OCI-LY1 (cell line): ENCODE measurements around the gene EMC1.

Experiments
- H2AFZ ChIP-seq: fragments of 200-600 bp; sonication (generic), shearing (Covaris generic); 2 replicates; pipeline ENCODE4 v1.6.0; 2014; ENCODE audit warnings: antibody characterized with exemption, mild to moderate bottlenecking, low read length
- H3F3A ChIP-seq: fragments of 200-600 bp; sonication (generic), shearing (Covaris generic); 2 replicates; pipeline ENCODE4 v1.6.0; 2014; ENCODE audit warnings: mild to moderate bottlenecking, antibody characterized with exemption, low read length, moderate library complexity; ENCODE audit not compliant: insufficient read depth
- H3K27ac ChIP-seq: fragments of 200-600 bp; sonication (generic); 2 replicates; pipeline ENCODE4 v1.5.1; 2014; ENCODE audit warnings: low read length, mixed run types, mild to moderate bottlenecking, low read depth; ENCODE audit not compliant: poor library complexity, severe bottlenecking
- H3K27me3 ChIP-seq: fragments of 200-600 bp; sonication (generic); 2 replicates; pipeline ENCODE4 v1.6.0; 2014; ENCODE audit warnings: antibody characterized with exemption, mild to moderate bottlenecking, low read length, moderate library complexity; ENCODE audit not compliant: insufficient read depth
- H3K36me3 ChIP-seq: fragments of 200-600 bp; sonication (generic); 2 replicates; pipeline ENCODE4 v1.6.1; 2014; ENCODE audit warnings: mild to moderate bottlenecking, antibody characterized with exemption, low read length, moderate library complexity, mixed read lengths; ENCODE audit not compliant: insufficient read depth
- H3K4me1 ChIP-seq: fragments of 200-600 bp; sonication (generic); 2 replicates; pipeline ENCODE4 v1.5.1; 2014; ENCODE audit warnings: mild to moderate bottlenecking, low read length, moderate library complexity; ENCODE audit not compliant: insufficient read depth, severe bottlenecking
- H3K4me2 ChIP-seq: fragments of 200-600 bp; sonication (generic), shearing (Covaris generic); 2 replicates; pipeline ENCODE4 v1.6.1; 2014; ENCODE audit warnings: low read length
- H3K4me3 ChIP-seq: fragments of 200-600 bp; sonication (generic); 2 replicates; pipeline ENCODE4 v1.5.1; 2014; ENCODE audit warnings: low read length, low read depth, mild to moderate bottlenecking, mixed read lengths; ENCODE audit not compliant: poor library complexity, severe bottlenecking
- H3K79me2 ChIP-seq: fragments of 200-600 bp; shearing (Covaris generic); 2 replicates; pipeline ENCODE4 v1.6.1; 2016; ENCODE audit warnings: mixed run types, low read length, mixed read lengths; ENCODE audit not compliant: insufficient read depth
- H3K9ac ChIP-seq: fragments of 200-600 bp; sonication (generic), shearing (Covaris generic); 2 replicates; pipeline ENCODE4 v1.6.1; 2014; ENCODE audit warnings: mild to moderate bottlenecking, low read length, mixed read lengths
- H3K9me2 ChIP-seq: fragments of 200-600 bp; sonication (generic), shearing (Covaris generic); 2 replicates; pipeline ENCODE4 v1.6.1; 2014; ENCODE audit warnings: low read depth, mild to moderate bottlenecking, low read length, mixed read lengths
- H3K9me3 ChIP-seq: fragments of 200-600 bp; shearing (Covaris generic); 2 replicates; pipeline ENCODE4 v1.6.1; 2014; ENCODE audit warnings: low read length, mixed read lengths
- H4K20me1 ChIP-seq: fragments of 200-600 bp; sonication (generic), shearing (Covaris generic); 2 replicates; pipeline ENCODE4 v1.6.0; 2016; ENCODE audit warnings: mild to moderate bottlenecking, low read length; ENCODE audit not compliant: insufficient read depth
- CTCF ChIP-seq: fragments of 200-600 bp; sonication (generic), shearing (Covaris generic); IDR thresholded peaks from 2 replicates; pipeline ENCODE4 v1.5.1; 2017; ENCODE audit warnings: mild to moderate bottlenecking, antibody characterized with exemption, low read length, moderate library complexity, mixed read lengths
- EZH2 ChIP-seq: fragments of 200-600 bp; sonication (generic), shearing (Covaris generic); IDR thresholded peaks from 2 replicates; pipeline ENCODE4 v1.8.0; 2017; ENCODE audit warnings: borderline replicate concordance, mixed run types, mild to moderate bottlenecking, antibody characterized with exemption, low read length, moderate library complexity, mixed read lengths

Gene EMC1

GRCh38 chr1:19190468-19190867 lies 60.9 kb downstream of the EMC1 start:
- H3K27me3 ChIP-seq: no peaks in the 10 kb centered on the region
- H3K9me3 ChIP-seq: no peaks in the 10 kb centered on the region
- no peak overlapping the region for H3K4me2 ChIP-seq
- no peaks in the 10 kb centered on the region for H3F3A ChIP-seq
- H3K27ac ChIP-seq: no peak overlapping the region
- H2AFZ ChIP-seq: no peak overlapping the region
- H3K9me2 ChIP-seq: no peaks in the 10 kb centered on the region
- H4K20me1 ChIP-seq: no peaks in the 10 kb centered on the region
- peaks cover 84% of the 10 kb centered on the region for H3K36me3 ChIP-seq
- no peak for TF ChIP-seq CTCF
- no peak for TF ChIP-seq EZH2
- no peaks in the 10 kb centered on the region for H3K79me2 ChIP-seq
- no peak overlapping the region for H3K4me3 ChIP-seq
- no peak overlapping the region for H3K9ac ChIP-seq
- H3K4me1 ChIP-seq: no peaks in the 10 kb centered on the region

- Histone ChIP-seq H3K9me2 (no peaks in the 10 kb centered on the region), H3K4me3 (no peak overlapping the region), H3K4me2 (no peak overlapping the region), H3F3A (no peaks in the 10 kb centered on the region), H3K27ac (no peak overlapping the region), H4K20me1 (no peaks in the 10 kb centered on the region), H3K9me3 (no peaks in the 10 kb centered on the region), H3K4me1 (no peaks in the 10 kb centered on the region), H3K79me2 (no peaks in the 10 kb centered on the region), H3K36me3 (peaks cover 93% of the 10 kb centered on the region), H3K9ac (no peak overlapping the region), H2AFZ (no peak overlapping the region), H3K27me3 (no peaks in the 10 kb centered on the region)
- TF ChIP-seq CTCF (no peak), EZH2 (no peak)
These were observed 62.1 kb downstream of the EMC1 start for GRCh38 chr1:19189270-19189669.

GRCh38 chr1:19187852-19188251 lies 63.5 kb downstream of the EMC1 start:
- Histone ChIP-seq H3K36me3 (peaks cover 93% of the 10 kb centered on the region), H3K9ac (no peak overlapping the region), H3K4me1 (no peaks in the 10 kb centered on the region), H2AFZ (no peak overlapping the region), H3K9me3 (no peaks in the 10 kb centered on the region), H4K20me1 (no peaks in the 10 kb centered on the region), H3K27me3 (no peaks in the 10 kb centered on the region), H3K4me2 (no peak overlapping the region), H3K79me2 (no peaks in the 10 kb centered on the region), H3K27ac (no peak overlapping the region), H3K4me3 (no peak overlapping the region), H3F3A (no peaks in the 10 kb centered on the region), H3K9me2 (no peaks in the 10 kb centered on the region)
- TF ChIP-seq EZH2 (no peak), CTCF (no peak)
